GM12878 (cell line): ENCODE data around the gene SPTAN1. TPM values are rescaled to one million over a fixed set of nuclear protein-coding genes. Genes with fewer than 3 reads are reported as not detected.

Experiments
- ATAC-seq: fragments of 200-7000 bp; cut with Tn5 transposase; 3 replicates; pipeline ENCODE4 v1.9.1; 2020; ENCODE audit warnings: mild to moderate bottlenecking, moderate library complexity
- BruUV-seq: library from RNA; stranded (reverse); fragments of 400-500 nt; replicated peaks from 2 replicates; lab custom pipeline; 2021; lab: Mats Ljungman, UMichigan
- CTCF ChIA-PET: fragments of 300-600 bp; sonication (Branson Sonifier 250); formaldehyde crosslinking; extraction: SDS; loops from one replicate; lab custom pipeline; 2021; ENCODE audit warnings: inconsistent platforms; lab: Yijun Ruan, JAX
- POLR2A ChIA-PET: fragments of 350-600 bp; formaldehyde crosslinking; extraction: SDS; loops from one replicate; lab custom pipeline; 2021; ENCODE audit warnings: inconsistent platforms; lab: Charles Lee
- RAD21 ChIA-PET: fragments of 300-600 bp; sonication (Branson Sonifier 250); formaldehyde crosslinking; loops from one replicate; lab custom pipeline; 2023; ENCODE audit warnings: antibody characterized with exemption; ENCODE audit not compliant: unreplicated experiment; lab: Charles Lee
- SMC1A ChIA-PET: fragments of 300-600 bp; sonication (Branson Sonifier 250); formaldehyde crosslinking; loops from one replicate; lab custom pipeline; 2023; ENCODE audit not compliant: unreplicated experiment, uncharacterized antibody; lab: Charles Lee
- DNase-seq: peaks from one replicate; pipeline ENCODE4 v3.0.0-alpha.2; 2011; ENCODE audit warnings: low read depth, low spot score
- FAIRE-seq: peaks from 3 replicates; lab custom pipeline; 2011; peaks lifted over from hg19 to GRCh38; lab: Jason Lieb, UNC
- H2AFZ ChIP-seq: 2 replicates; pipeline ENCODE4 v1.6.0; 2011; ENCODE audit warnings: low read depth, low read length, control low read depth; ENCODE audit not compliant: control insufficient read depth
- H3K27ac ChIP-seq: 2 replicates; pipeline ENCODE4 v1.5.1; 2011; ENCODE audit warnings: control low read depth; ENCODE audit not compliant: control insufficient read depth, insufficient read depth
- H3K27me3 ChIP-seq, 2 experiments: replicated peaks in 1 of 2; 2 replicates each; pipeline versions ENCODE4 v1.6.0 to v1.6.1; 2011; ENCODE audit warnings: low read length in 1 of 2; ENCODE audit not compliant: control insufficient read depth in 2 of 2, insufficient read depth in 2 of 2
- H3K36me3 ChIP-seq, 2 experiments: 2 replicates each; pipeline ENCODE4 v1.5.1; 2011; ENCODE audit warnings: low read length in 1 of 2; ENCODE audit not compliant: control insufficient read depth in 2 of 2, insufficient read depth in 2 of 2
- H3K4me1 ChIP-seq: 2 replicates; pipeline ENCODE4 v1.6.1; 2011; ENCODE audit warnings: mild to moderate bottlenecking, low read length, moderate library complexity, mixed read lengths; ENCODE audit not compliant: control insufficient read depth, insufficient read depth
- H3K4me2 ChIP-seq: 2 replicates; pipeline ENCODE4 v1.6.0; 2011; ENCODE audit warnings: control low read depth; ENCODE audit not compliant: control insufficient read depth, insufficient read depth
- H3K4me3 ChIP-seq: fragments of 200-600 bp; sonication (generic); 2 replicates; pipeline ENCODE4 v1.5.1; 2016
- H3K79me2 ChIP-seq: 2 replicates; pipeline ENCODE4 v1.6.0; 2011; ENCODE audit warnings: low read length; ENCODE audit not compliant: control insufficient read depth, insufficient read depth
- H3K9ac ChIP-seq: 2 replicates; pipeline ENCODE4 v1.8.0; 2011; ENCODE audit warnings: low read length, control low read depth, mixed read lengths; ENCODE audit not compliant: control insufficient read depth, insufficient read depth
- H3K9me3 ChIP-seq: replicated peaks from 3 replicates; pipeline ENCODE4 v1.5.1; 2011; ENCODE audit warnings: mild to moderate bottlenecking, low read length; ENCODE audit not compliant: control insufficient read depth, insufficient read depth
- H4K20me1 ChIP-seq: 2 replicates; pipeline ENCODE4 v1.6.0; 2011; ENCODE audit not compliant: control insufficient read depth, insufficient read depth
- ATF2 ChIP-seq: IDR thresholded peaks from 2 replicates; pipeline ENCODE4 v1.6.1; 2012; ENCODE audit warnings: low read length, inconsistent platforms
- BACH1 ChIP-seq: fragments of 450-650 bp; IDR thresholded peaks from 2 replicates; pipeline ENCODE4 v1.6.1; 2017; ENCODE audit warnings: mild to moderate bottlenecking, borderline replicate concordance
- BHLHE40 ChIP-seq, 2 experiments: fragments of 450-650 bp in 1 of 2; IDR thresholded peaks; 2 replicates each; pipeline ENCODE4 v1.6.1; 2011 to 2017; ENCODE audit warnings: low read depth in 2 of 2, borderline replicate concordance in 1 of 2, improper control_type of control experiment in 1 of 2, low read length in 1 of 2, mild to moderate bottlenecking in 1 of 2
- BMI1 ChIP-seq: fragments of 450-650 bp; IDR thresholded peaks from 2 replicates; pipeline ENCODE4 v1.6.1; 2016; ENCODE audit warnings: mild to moderate bottlenecking, moderate library complexity, borderline replicate concordance
- BRCA1 ChIP-seq: IDR thresholded peaks from 2 replicates; pipeline ENCODE4 v1.6.1; 2011; ENCODE audit warnings: low read depth, low read length, improper control_type of control experiment
- CBFB ChIP-seq: IDR thresholded peaks from 2 replicates; pipeline ENCODE4 v1.6.1; 2016; ENCODE audit warnings: antibody characterized with exemption, low read depth
- EP300 ChIP-seq, 2 experiments: fragments of 150-350 bp in 1 of 2; IDR thresholded peaks; 2 replicates each; pipeline ENCODE4 v1.6.1; 2011 to 2012; ENCODE audit warnings: low read depth in 2 of 2, low read length in 2 of 2, borderline replicate concordance in 1 of 2, improper control_type of control experiment in 1 of 2, inconsistent platforms in 1 of 2; ENCODE audit not compliant: control insufficient read depth in 1 of 2
- MLLT1 ChIP-seq: fragments of 450-650 bp; IDR thresholded peaks from 2 replicates; pipeline ENCODE4 v1.6.1; 2016; ENCODE audit warnings: mild to moderate bottlenecking
- MYC ChIP-seq: IDR thresholded peaks from 2 replicates; pipeline ENCODE4 v1.6.1; 2011; ENCODE audit warnings: mild to moderate bottlenecking, low read length, moderate library complexity, inconsistent platforms; ENCODE audit not compliant: insufficient read depth, insufficient replicate concordance, insufficient read length, severe bottlenecking
- NR2C1 ChIP-seq: fragments of 450-650 bp; IDR thresholded peaks from 2 replicates; pipeline ENCODE4 v1.6.1; 2017; ENCODE audit warnings: antibody characterized with exemption, mild to moderate bottlenecking, moderate library complexity
- NRF1 ChIP-seq: conservative IDR thresholded peaks from 2 replicates; pipeline ENCODE4 v1.6.1; 2011; ENCODE audit warnings: mild to moderate bottlenecking, low read depth, low read length, improper control_type of control experiment
- POLR2AphosphoS5 ChIP-seq: IDR thresholded peaks from 2 replicates; pipeline ENCODE4 v1.6.1; 2011; ENCODE audit warnings: mild to moderate bottlenecking, low read length, inconsistent platforms
- RB1 ChIP-seq: fragments of 450-650 bp; formaldehyde crosslinking; IDR thresholded peaks from 2 replicates; pipeline ENCODE4 v1.6.1; 2017; ENCODE audit warnings: mild to moderate bottlenecking, borderline replicate concordance
- RBBP5 ChIP-seq: fragments of 200-600 bp; sonication (generic); conservative IDR thresholded peaks from 2 replicates; pipeline ENCODE4 v1.6.1; 2016
- SIX5 ChIP-seq: IDR thresholded peaks from 2 replicates; pipeline ENCODE4 v1.6.1; 2011; ENCODE audit warnings: mild to moderate bottlenecking, low read depth, low read length, moderate library complexity; ENCODE audit not compliant: severe bottlenecking
- WGBS: methylation state at CpG from one replicate; pipeline ENCODE4 v1.1.6; 2016; ENCODE audit warnings: low lambda C conversion rate; ENCODE audit not compliant: insufficient replicate concordance, insufficient coverage; ENCODE audit errors: missing lambda C conversion rate; 5-methylcytosine and 5-hydroxymethylcytosine counted together
- in situ Hi-C: fragments of 300-500 bp; cut with MboI; formaldehyde crosslinking; loops from 9 replicates; pipeline ENCODE4 v1.14.3; 2018; ENCODE audit warnings: mixed read lengths
- intact Hi-C: fragments of 100-400 bp; cut with micrococcal nuclease; formaldehyde crosslinking; loops from one replicate; pipeline ENCODE4 v1.14.2; 2022; ENCODE audit not compliant: unreplicated experiment
- polyA plus RNA-seq, 11 experiments: library from polyadenylated mRNA; depleted of rRNA in 4 of 11; unstranded in 6 of 11; stranded (reverse) in 5 of 11; fragments of >200 nt; fragmentation: Nextera tagmentation in 4 of 11; fragmentation: Illumina TruSeq in 1 of 11; extraction: Ambion mirVana in 4 of 11; extraction: Trizol in 1 of 11; gene quantifications; 1 replicate in 1 of 11; 2 replicates in 10 of 11; pipeline versions ENCODE4 v1.2.1 to v1.2.3, GENCODE V29; 2011 to 2016; ENCODE audit warnings: inconsistent platforms in 2 of 11, missing spikeins in 2 of 11, low read depth in 1 of 11
- total RNA-seq, 4 experiments: library from RNA; depleted of rRNA in 3 of 4; stranded (reverse); fragments of >200 nt in 3 of 4; fragmentation: Illumina TruSeq in 1 of 4; extraction: Trizol in 1 of 4; gene quantifications; 2 replicates each; pipeline versions ENCODE4 v1.2.1 to v1.2.3, GENCODE V29; 2013 to 2021

SPTAN1 gene
- total and polyA plus RNA-seq, 10 of the 15 experiments (the other 5 are each of a cell fraction or from before 2014, with no cell fraction given) = 18.7 to 156 (median 73.6) TPM

GRCh38 chr9:128653908-128654307 lies 101.5 kb downstream of the SPTAN1 start:
- DNase-seq = no peak
- Histone ChIP-seq H3K9ac (no peak overlapping the region), H3K4me2 (no peak overlapping the region), H3K4me3 (no peak overlapping the region), H3K9me3 (no peaks in the 10 kb centered on the region), H4K20me1 (no peaks in the 10 kb centered on the region), H3K27ac (no peak overlapping the region), H3K4me1 (peaks cover 3% of the 10 kb centered on the region; the same call in 1 of the 2 replicates), H3K36me3 (no peaks in the 10 kb centered on the region), H3K79me2 (no peaks in the 10 kb centered on the region; the same call in 1 of the 2 replicates), H2AFZ (no peak overlapping the region), H3K27me3 (no peaks in the 10 kb centered on the region)
- in situ Hi-C loops = no loop called here
- ChIA-PET CTCF (interaction anchor here (0.8 kb wide), 1 partner anchor 39 kb away, joined by 3 read pairs; no protein-coding TSS in a partner anchor), POLR2A (interaction anchor here (0.7 to 1.9 kb wide), 7 partner anchors 8 to 31 kb away, joined by 3 to 8 read pairs (median 4); no protein-coding TSS in a partner anchor), RAD21 (interaction anchor here (0.7 to 2.6 kb wide), 2 partner anchors 11 to 15 kb away, joined by 3 to 7 read pairs; no protein-coding TSS in a partner anchor), SMC1A (interaction anchor here (1.6 kb wide), 1 partner anchor 8 kb away, joined by 5 read pairs; no protein-coding TSS in a partner anchor)
- TF ChIP-seq NR2C1 (no peak), EP300 (IDR thresholded peaks at IDR 0.05; ENCODE audit: borderline replicate concordance in 1 of 2, control insufficient read depth in 1 of 2, low read depth in 2 of 2, low read length in 2 of 2) (no peak), BRCA1 (no peak), SIX5 (no peak), MYC (no peak), POLR2AphosphoS5 (no peak), NRF1 (no peak), MLLT1 (no peak), CBFB (no peak), RB1 (no peak), BHLHE40 (IDR thresholded peaks at IDR 0.05; ENCODE audit: borderline replicate concordance in 1 of 2, low read depth in 2 of 2, low read length in 1 of 2) (no peak), BMI1 (no peak), BACH1 (no peak), ATF2 (no peak), RBBP5 (no peak)
- FAIRE-seq = no peak
- ATAC-seq = no peak
- WGBS = 98% methylated on average over 8 of the region's 8 CpGs
- no TSS peak for BruUV-seq
- intact Hi-C loops = loop anchor here (10.0 kb wide), 1 partner anchor 121 kb away; the partner anchor contains the start of gene ZER1
